ENCODE data around the gene SPTLC2. TPM values are rescaled to one million over a fixed set of nuclear protein-coding genes. Genes with fewer than 3 reads are reported as not detected.
"Not testable (repeated sequence)": the region's sequence is repeated elsewhere in the genome, so short reads cannot be mapped to it uniquely, and the experiment has no call there.

SPTLC2 gene
- polyA plus RNA-seq, 3 donors, result 5.4 to 11.3 (median 6.9) TPM

GRCh38 chr14:77601846-77602619 is 14.4 kb downstream of the SPTLC2 start:
- H3K27ac ChIP-seq (ENCODE audit: low read depth, low read length), result no peak overlapping the region
- WGBS, 3 donors, result 94 to 95% (median 94%) methylated on average over 12 of the region's 12 CpGs

- no peak overlapping the region for H3K27ac ChIP-seq (ENCODE audit: low read depth, low read length)
- 42 to 56% (median 43%) methylated on average over 3 of the region's 3 CpGs for WGBS, 3 donors
Observed at GRCh38 chr14:77599889-77600288, 16.5 kb downstream of the SPTLC2 start.

GRCh38 chr14:77598366-77599070 is 17.9 kb downstream of the SPTLC2 start:
- 52 to 53% (median 53%) methylated on average over 4 of the region's 4 CpGs for WGBS, 3 donors
- H3K27ac ChIP-seq (ENCODE audit: low read depth, low read length), result no peak overlapping the region

GRCh38 chr14:77593501-77593961 is 22.9 kb downstream of the SPTLC2 start:
- no peak overlapping the region for H3K27ac ChIP-seq (ENCODE audit: low read depth, low read length)

GRCh38 chr14:77590845-77591485 is 25.5 kb downstream of the SPTLC2 start:
- WGBS, 3 donors, result 37 to 70% (median 46%) methylated on average over 6 of the region's 6 CpGs
- H3K27ac ChIP-seq (ENCODE audit: low read depth, low read length), result no peak overlapping the region

More at GRCh38 chr14:77593501-77593961, 22.9 kb downstream of the SPTLC2 start:
- WGBS, 3 donors, result 26 to 51% (median 30%) methylated on average over 2 of the region's 2 CpGs

- 33 to 75% (median 34%) methylated on average over 5 of the region's 5 CpGs for WGBS, 3 donors
- H3K27ac ChIP-seq (ENCODE audit: low read depth, low read length), result no peak overlapping the region
Observed at GRCh38 chr14:77589099-77589498, 27.3 kb downstream of the SPTLC2 start.

- not testable (repeated sequence) for H3K27ac ChIP-seq (ENCODE audit: low read depth, low read length)
- WGBS, 3 donors, result 78 to 95% (median 86%) methylated on average over 11 of the region's 11 CpGs
Observed at GRCh38 chr14:77588411-77589025, 27.9 kb downstream of the SPTLC2 start.

GRCh38 chr14:77585385-77585784 is 31.1 kb downstream of the SPTLC2 start:
- 72 to 80% (median 78%) methylated on average over 3 of the region's 3 CpGs for WGBS, 3 donors
- H3K27ac ChIP-seq (ENCODE audit: low read depth, low read length), result no peak overlapping the region

- H3K27ac ChIP-seq (ENCODE audit: low read depth, low read length), result no peak overlapping the region
- WGBS, 3 donors, result 73 to 87% (median 78%) methylated on average over 10 of the region's 10 CpGs
Observed at GRCh38 chr14:77584809-77585208, 31.6 kb downstream of the SPTLC2 start.

GRCh38 chr14:77583657-77584056 is 32.8 kb downstream of the SPTLC2 start:
- WGBS, 3 donors, result 82 to 84% (median 83%) methylated on average over 3 of the region's 3 CpGs
- H3K27ac ChIP-seq (ENCODE audit: low read depth, low read length), result no peak overlapping the region

GRCh38 chr14:77582511-77582910 is 33.9 kb downstream of the SPTLC2 start:
- H3K27ac ChIP-seq (ENCODE audit: low read depth, low read length), result no peak overlapping the region
- WGBS, 3 donors, result 73 to 89% (median 73%) methylated on average over 3 of the region's 3 CpGs

GRCh38 chr14:77580964-77581505 is 35.4 kb downstream of the SPTLC2 start:
- WGBS, 3 donors, result 24 to 42% (median 35%) methylated on average over 4 of the region's 4 CpGs
- no peak overlapping the region for H3K27ac ChIP-seq (ENCODE audit: low read depth, low read length)

GRCh38 chr14:77580477-77580876 is 36.0 kb downstream of the SPTLC2 start:
- no peak overlapping the region for H3K27ac ChIP-seq (ENCODE audit: low read depth, low read length)
- WGBS, 3 donors, result 76 to 95% (median 91%) methylated on average over 4 of the region's 4 CpGs

GRCh38 chr14:77579780-77580179 is 36.7 kb downstream of the SPTLC2 start:
- 48 to 82% (median 55%) methylated on average over 1 of the region's 1 CpG for whole genome bisulfite sequencing, 3 donors
- no peak overlapping the region for H3K27ac ChIP-seq (ENCODE audit: low read depth, low read length)

- no peak overlapping the region for H3K27ac ChIP-seq (ENCODE audit: low read depth, low read length)
- whole genome bisulfite sequencing, 3 donors, result 60 to 68% (median 62%) methylated on average over 2 of the region's 2 CpGs
Observed at GRCh38 chr14:77579065-77579464, 37.4 kb downstream of the SPTLC2 start.

GRCh38 chr14:77574446-77575115 is 41.9 kb downstream of the SPTLC2 start:
- WGBS, 3 donors, result 64 to 72% (median 67%) methylated on average over 4 of the region's 4 CpGs
- H3K27ac ChIP-seq (ENCODE audit: low read depth, low read length), result no peak overlapping the region

GRCh38 chr14:77573964-77574363 is 42.5 kb downstream of the SPTLC2 start:
- 97 to 98% (median 97%) methylated on average over 3 of the region's 3 CpGs for WGBS, 3 donors
- H3K27ac ChIP-seq (ENCODE audit: low read depth, low read length), result no peak overlapping the region

- no peak overlapping the region for H3K27ac ChIP-seq (ENCODE audit: low read depth, low read length)
- WGBS, 3 donors, result 62 to 79% (median 65%) methylated on average over 6 of the region's 6 CpGs
Observed at GRCh38 chr14:77570706-77571268, 45.6 kb downstream of the SPTLC2 start.
